K562 (cell line): ENCODE results near the gene MMUT. TPM values are rescaled to one million over a fixed set of nuclear protein-coding genes. Genes with fewer than 3 reads are reported as not detected.

Experiments
- ARID1B ChIP-seq: fragments of 450-650 bp; IDR thresholded peaks from 2 replicates; pipeline ENCODE4 v1.6.1; 2016; ENCODE audit warnings: antibody characterized with exemption, mild to moderate bottlenecking, inconsistent platforms
- BDP1 ChIP-seq: IDR thresholded peaks from 3 replicates; pipeline ENCODE4 v1.6.1; 2011; ENCODE audit not compliant: insufficient read length, insufficient read depth
- CHD1 ChIP-seq: fragments of 200-600 bp; sonication (generic); IDR thresholded peaks from one replicate; pipeline ENCODE4 v1.6.1; 2012; ENCODE audit warnings: mild to moderate bottlenecking, moderate library complexity, low read length, inconsistent platforms
- EP300 ChIP-seq: IDR thresholded peaks from 2 replicates; pipeline ENCODE4 v1.6.1; 2012; ENCODE audit warnings: low read length, improper control_type of control experiment
- EP400 ChIP-seq: fragments of 450-650 bp; IDR thresholded peaks from 2 replicates; pipeline ENCODE4 v1.6.1; 2017; ENCODE audit warnings: antibody characterized with exemption, mild to moderate bottlenecking, moderate library complexity
- EZH2 ChIP-seq: IDR thresholded peaks from 2 replicates; pipeline ENCODE4 v1.6.1; 2012; ENCODE audit warnings: low read depth, mild to moderate bottlenecking, inconsistent platforms, low read length, borderline replicate concordance
- HSF4 ChIP-seq: fragments of 250-450 bp; sonication (Bioruptor Pico); IDR thresholded peaks from 2 replicates; pipeline ENCODE4 v2.1.2; 2022; ENCODE audit warnings: mild to moderate bottlenecking, moderate library complexity, borderline replicate concordance
- KAT2B ChIP-seq: IDR thresholded peaks from one replicate; pipeline ENCODE4 v1.6.1; 2012; ENCODE audit warnings: low read depth, mild to moderate bottlenecking, control low read depth, inconsistent platforms, low read length, moderate library complexity
- NFXL1 ChIP-seq: fragments of 450-650 bp; formaldehyde crosslinking; IDR thresholded peaks from 2 replicates; pipeline ENCODE4 v1.4.0; 2021; ENCODE audit warnings: mild to moderate bottlenecking
- REST ChIP-seq, 2 experiments: fragments of 450-650 bp; formaldehyde crosslinking in 1 of 2; IDR thresholded peaks; 2 replicates each; pipeline versions ENCODE4 v1.4.0 to v1.6.1; 2014 to 2020; ENCODE audit warnings: mild to moderate bottlenecking in 2 of 2, borderline replicate concordance in 1 of 2, low read depth in 1 of 2
- SMAD3 ChIP-seq: fragments of 450-650 bp; formaldehyde crosslinking; conservative IDR thresholded peaks from 2 replicates; pipeline ENCODE4 v1.4.0; 2020; ENCODE audit warnings: mild to moderate bottlenecking
- VEZF1 ChIP-seq: fragments of 200-800 bp; sonication (Bioruptor generic); IDR thresholded peaks from 2 replicates; pipeline ENCODE4 v1.6.1; 2017; ENCODE audit warnings: missing genetic modification characterization, missing compliant biosample characterization
- ZNF124 ChIP-seq: sonication (generic); formaldehyde crosslinking; IDR thresholded peaks from 2 replicates; pipeline ENCODE4 v1.8.1; 2022; ENCODE audit warnings: missing genetic modification reagents
- ZNF518B ChIP-seq: fragments of 250-450 bp; sonication (Bioruptor Pico); IDR thresholded peaks from 2 replicates; pipeline ENCODE4 v1.5.0; 2021; ENCODE audit warnings: mild to moderate bottlenecking, moderate library complexity
- ZNF707 ChIP-seq: fragments of 250-450 bp; sonication (Bioruptor Pico); conservative IDR thresholded peaks from 2 replicates; pipeline ENCODE4 v1.8.0; 2022; ENCODE audit warnings: inconsistent platforms, mild to moderate bottlenecking, moderate library complexity
- polyA plus RNA-seq, 8 experiments: library from polyadenylated mRNA; depleted of rRNA in 4 of 8; stranded (reverse) in 5 of 8; unstranded in 3 of 8; fragments of >200 nt; fragmentation: Nextera tagmentation in 2 of 8; fragmentation: Illumina TruSeq in 1 of 8; extraction: Ambion mirVana in 2 of 8; extraction: Trizol in 1 of 8; gene quantifications; 2 replicates each; pipeline versions ENCODE4 v1.2.1 to v1.2.3, GENCODE V29; 2011 to 2014; ENCODE audit warnings: inconsistent platforms in 1 of 8, missing spikeins in 1 of 8
- total RNA-seq, 7 experiments: library from RNA; depleted of rRNA in 6 of 7; stranded (reverse); fragments of >200 nt in 6 of 7; fragmentation: Illumina TruSeq in 2 of 7; extraction: Trizol in 2 of 7; gene quantifications; 2 replicates each; pipeline versions ENCODE4 v1.2.1 to v1.2.3, GENCODE V29; 2011 to 2021; ENCODE audit warnings: low replicate concordance in 1 of 7

Gene MMUT
- total and polyA plus RNA-seq, 9 of the 15 experiments (the other 6 are each of a cell fraction or from before 2014, with no cell fraction given) = 7.1 to 26.4 (median 16.0) TPM

GRCh38 chr6:49462927-49463611 is at the start of gene MMUT, which contains the start of gene CENPQ (continued):
- no peak for TF ChIP-seq ZNF518B
- TF ChIP-seq REST (IDR thresholded peaks at IDR 0.05; ENCODE audit: borderline replicate concordance) = peak; percentile 79
- no peak for TF ChIP-seq REST (CRISPR knock-in tag; IDR thresholded peaks at IDR 0.05; ENCODE audit: low read depth)
- TF ChIP-seq EP400 = peak; percentile 93
- TF ChIP-seq ZNF707 (CRISPR knock-in tag) = no peak
- TF ChIP-seq EP300 = peak; percentile 60
- TF ChIP-seq EZH2 = no peak
- TF ChIP-seq ZNF124 = no peak
- no peak for TF ChIP-seq HSF4 (CRISPR knock-in tag)
- no peak for TF ChIP-seq CHD1
- TF ChIP-seq BDP1 = no peak
- TF ChIP-seq KAT2B = no peak
- TF ChIP-seq NFXL1 = no peak
- peak; percentile 84 for TF ChIP-seq VEZF1 (CRISPR knock-in tag)
- TF ChIP-seq ARID1B = no peak
- no peak for TF ChIP-seq SMAD3 (CRISPR knock-in tag)
